ENCODE data around the gene RNF225. TPM values are rescaled to one million over a fixed set of nuclear protein-coding genes. Genes with fewer than 3 reads are reported as not detected.

The RNF225 gene
- total and polyA plus RNA-seq, 9 of the 15 experiments (the other 6 are each of a cell fraction or from before 2014, with no cell fraction given), result 0.33 TPM; not detected in 8

GRCh38 chr19:58380037-58380661, 15.3 kb upstream of the RNF225 start (continued):
- TF ChIP-seq TRIM24 (IDR thresholded peaks at IDR 0.05) (no peak), SPI1 (IDR thresholded peaks at IDR 0.05; ENCODE audit: borderline replicate concordance, low read depth, low read length) (no peak), ZNF717 (CRISPR knock-in tag; IDR thresholded peaks at IDR 0.05) (no peak), SRSF1 (IDR thresholded peaks at IDR 0.05; ENCODE audit: low read depth, low read length) (no peak), NCOA2 (IDR thresholded peaks at IDR 0.05; ENCODE audit: partially characterized antibody in 2 of 2) (no peak), POLR3G (IDR thresholded peaks at IDR 0.05; ENCODE audit: extremely low read depth, insufficient read length, insufficient replicate concordance) (no peak), FOXM1 (IDR thresholded peaks at IDR 0.05; ENCODE audit: low read depth) (0 out of 2 replicates have a peak, but pooled peaks have one; percentile 18), FOXM1 (CRISPR knock-in tag; IDR thresholded peaks at IDR 0.05; ENCODE audit: low read depth) (no peak), FOXK2 (conservative IDR thresholded peaks at IDR 0.05 in 1 of 2, IDR thresholded peaks at IDR 0.05 in 1 of 2; ENCODE audit: low read depth in 2 of 2) (no peak), IRF9 (tag; IDR thresholded peaks at IDR 0.05) (no peak), ZFP1 (CRISPR knock-in tag; IDR thresholded peaks at IDR 0.05) (no peak), ILF3 (IDR thresholded peaks at IDR 0.05; ENCODE audit: borderline replicate concordance) (no peak), ZNF780A (CRISPR knock-in tag; IDR thresholded peaks at IDR 0.05) (no peak), HEY1 (CRISPR knock-in tag; IDR thresholded peaks at IDR 0.05; ENCODE audit: borderline replicate concordance) (no peak), ZNF740 (CRISPR knock-in tag; IDR thresholded peaks at IDR 0.05) (no peak), ZNF740 (tag; IDR thresholded peaks at IDR 0.05) (no peak), E2F3 (CRISPR knock-in tag; IDR thresholded peaks at IDR 0.05) (no peak), CEBPB (tag; IDR thresholded peaks at IDR 0.05) (no peak), ELF1 (tag; IDR thresholded peaks at IDR 0.05) (no peak), MYC (IDR thresholded peaks at IDR 0.05; ENCODE audit: low read depth, low read length) (no peak), MYC (CRISPR knock-in tag; IDR thresholded peaks at IDR 0.05; ENCODE audit: borderline replicate concordance, low read depth) (peak; percentile 73; the same call in 1 of the 2 replicates)
- TF ChIP-seq, protein P1, sequence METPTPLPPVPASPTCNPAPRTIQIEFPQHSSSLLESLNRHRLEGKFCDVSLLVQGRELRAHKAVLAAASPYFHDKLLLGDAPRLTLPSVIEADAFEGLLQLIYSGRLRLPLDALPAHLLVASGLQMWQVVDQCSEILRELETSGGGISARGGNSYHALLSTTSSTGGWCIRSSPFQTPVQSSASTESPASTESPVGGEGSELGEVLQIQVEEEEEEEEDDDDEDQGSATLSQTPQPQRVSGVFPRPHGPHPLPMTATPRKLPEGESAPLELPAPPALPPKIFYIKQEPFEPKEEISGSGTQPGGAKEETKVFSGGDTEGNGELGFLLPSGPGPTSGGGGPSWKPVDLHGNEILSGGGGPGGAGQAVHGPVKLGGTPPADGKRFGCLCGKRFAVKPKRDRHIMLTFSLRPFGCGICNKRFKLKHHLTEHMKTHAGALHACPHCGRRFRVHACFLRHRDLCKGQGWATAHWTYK (CRISPR knock-in tag; IDR thresholded peaks at IDR 0.05), result no peak
- TF ChIP-seq, protein P2, sequence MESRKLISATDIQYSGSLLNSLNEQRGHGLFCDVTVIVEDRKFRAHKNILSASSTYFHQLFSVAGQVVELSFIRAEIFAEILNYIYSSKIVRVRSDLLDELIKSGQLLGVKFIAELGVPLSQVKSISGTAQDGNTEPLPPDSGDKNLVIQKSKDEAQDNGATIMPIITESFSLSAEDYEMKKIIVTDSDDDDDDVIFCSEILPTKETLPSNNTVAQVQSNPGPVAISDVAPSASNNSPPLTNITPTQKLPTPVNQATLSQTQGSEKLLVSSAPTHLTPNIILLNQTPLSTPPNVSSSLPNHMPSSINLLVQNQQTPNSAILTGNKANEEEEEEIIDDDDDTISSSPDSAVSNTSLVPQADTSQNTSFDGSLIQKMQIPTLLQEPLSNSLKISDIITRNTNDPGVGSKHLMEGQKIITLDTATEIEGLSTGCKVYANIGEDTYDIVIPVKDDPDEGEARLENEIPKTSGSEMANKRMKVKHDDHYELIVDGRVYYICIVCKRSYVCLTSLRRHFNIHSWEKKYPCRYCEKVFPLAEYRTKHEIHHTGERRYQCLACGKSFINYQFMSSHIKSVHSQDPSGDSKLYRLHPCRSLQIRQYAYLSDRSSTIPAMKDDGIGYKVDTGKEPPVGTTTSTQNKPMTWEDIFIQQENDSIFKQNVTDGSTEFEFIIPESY (CRISPR knock-in tag; IDR thresholded peaks at IDR 0.05), result no peak
- TF ChIP-seq, protein P3, sequence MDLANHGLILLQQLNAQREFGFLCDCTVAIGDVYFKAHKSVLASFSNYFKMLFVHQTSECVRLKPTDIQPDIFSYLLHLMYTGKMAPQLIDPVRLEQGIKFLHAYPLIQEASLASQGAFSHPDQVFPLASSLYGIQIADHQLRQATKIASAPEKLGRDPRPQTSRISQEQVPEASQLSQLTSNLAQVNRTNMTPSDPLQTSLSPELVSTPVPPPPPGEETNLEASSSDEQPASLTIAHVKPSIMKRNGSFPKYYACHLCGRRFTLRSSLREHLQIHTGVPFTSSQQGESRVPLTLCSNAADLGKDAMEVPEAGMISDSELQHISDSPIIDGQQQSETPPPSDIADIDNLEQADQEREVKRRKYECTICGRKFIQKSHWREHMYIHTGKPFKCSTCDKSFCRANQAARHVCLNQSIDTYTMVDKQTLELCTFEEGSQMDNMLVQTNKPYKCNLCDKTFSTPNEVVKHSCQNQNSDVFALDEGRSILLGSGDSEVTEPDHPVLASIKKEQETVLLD (IDR thresholded peaks at IDR 0.05), result no peak
